GM23338 (cell line): ENCODE results near the gene VAV3. TPM values are rescaled to one million over a fixed set of nuclear protein-coding genes. Genes with fewer than 3 reads are reported as not detected.

Source experiments
- ATAC-seq: fragments of 200-7000 bp; cut with Tn5 transposase; 3 replicates; pipeline ENCODE4 v1.9.1; 2020
- DNase-seq: peaks from one replicate; pipeline ENCODE4 v3.0.0-alpha.2; 2015; ENCODE audit warnings: low spot score
- H2AFZ ChIP-seq: fragments of 200-600 bp; sonication (generic); 2 replicates; pipeline ENCODE4 v1.8.0; 2016; ENCODE audit warnings: antibody characterized with exemption, mild to moderate bottlenecking, moderate library complexity
- H3F3A ChIP-seq: fragments of 200-600 bp; sonication (generic); replicated peaks from 2 replicates; pipeline ENCODE4 v1.8.0; 2017; ENCODE audit warnings: antibody characterized with exemption, mixed run types, low read depth
- H3K27ac ChIP-seq: fragments of 200-600 bp; sonication (generic); 2 replicates; pipeline ENCODE4 v1.6.1; 2016; ENCODE audit warnings: low read depth
- H3K27me3 ChIP-seq: fragments of 200-600 bp; sonication (generic); 2 replicates; pipeline ENCODE4 v1.8.0; 2016; ENCODE audit warnings: mild to moderate bottlenecking, mixed run types, moderate library complexity; ENCODE audit not compliant: insufficient read depth
- H3K36me3 ChIP-seq: fragments of 200-600 bp; sonication (generic); 2 replicates; pipeline ENCODE4 v1.8.0; 2016; ENCODE audit warnings: mild to moderate bottlenecking; ENCODE audit not compliant: insufficient read depth
- H3K4me1 ChIP-seq: fragments of 200-600 bp; sonication (generic); 2 replicates; pipeline ENCODE4 v1.8.0; 2016; ENCODE audit warnings: mild to moderate bottlenecking, moderate library complexity; ENCODE audit not compliant: insufficient read depth
- H3K4me2 ChIP-seq: fragments of 200-600 bp; sonication (generic); 2 replicates; pipeline ENCODE4 v1.7.1; 2017; ENCODE audit warnings: mixed run types
- H3K4me3 ChIP-seq: fragments of 200-600 bp; sonication (generic); 2 replicates; pipeline ENCODE4 v1.6.1; 2016; ENCODE audit warnings: mixed run types
- H3K79me2 ChIP-seq: fragments of 200-600 bp; sonication (generic); replicated peaks from 2 replicates; pipeline ENCODE4 v1.8.0; 2017; ENCODE audit warnings: mild to moderate bottlenecking; ENCODE audit not compliant: insufficient read depth
- H3K9me2 ChIP-seq: fragments of 200-600 bp; sonication (generic); 2 replicates; pipeline ENCODE4 v1.8.0; 2017; ENCODE audit not compliant: insufficient read depth
- H4K20me1 ChIP-seq: fragments of 200-600 bp; sonication (generic); replicated peaks from 2 replicates; pipeline ENCODE4 v1.8.0; 2017; ENCODE audit warnings: mild to moderate bottlenecking; ENCODE audit not compliant: insufficient read depth
- H3K27ac Mint-ChIP-seq: 2 replicates; pipeline ENCODE4 v1.8.0; 2020; ENCODE audit warnings: inconsistent platforms, mild to moderate bottlenecking, moderate library complexity, mixed read lengths
- H3K27me3 Mint-ChIP-seq: 3 replicates; pipeline ENCODE4 v1.8.0; 2022; ENCODE audit warnings: low read depth, mild to moderate bottlenecking, moderate library complexity, mixed read lengths, inconsistent platforms; ENCODE audit not compliant: insufficient read depth, poor library complexity
- H3K36me3 Mint-ChIP-seq: 3 replicates; pipeline ENCODE4 v1.8.0; 2021; ENCODE audit warnings: low read depth, mild to moderate bottlenecking, inconsistent platforms, moderate library complexity, mixed read lengths
- H3K4me1 Mint-ChIP-seq: 3 replicates; pipeline ENCODE4 v1.8.0; 2020; ENCODE audit warnings: mild to moderate bottlenecking, inconsistent platforms, mixed read lengths
- H3K4me3 Mint-ChIP-seq: 3 replicates; pipeline ENCODE4 v1.8.0; 2021; ENCODE audit warnings: moderate library complexity, mild to moderate bottlenecking, inconsistent platforms, mixed read lengths
- H3K9me3 Mint-ChIP-seq: 3 replicates; pipeline ENCODE4 v1.8.0; 2020; ENCODE audit warnings: moderate library complexity, mild to moderate bottlenecking, inconsistent platforms, mixed read lengths
- CREB1 ChIP-seq: fragments of 250-450 bp; sonication (Bioruptor Pico); IDR thresholded peaks from 2 replicates; pipeline ENCODE4 v1.5.0; 2020; ENCODE audit warnings: low read depth, mild to moderate bottlenecking, moderate library complexity
- EZH2 ChIP-seq: fragments of 200-600 bp; sonication (generic); IDR thresholded peaks from one replicate; pipeline ENCODE4 v1.8.0; 2017; ENCODE audit warnings: antibody characterized with exemption, mild to moderate bottlenecking, low read depth; ENCODE audit not compliant: unreplicated experiment
- JUNB ChIP-seq: IDR thresholded peaks from one replicate; pipeline ENCODE4 v1.6.1; 2016; ENCODE audit warnings: antibody characterized with exemption; ENCODE audit not compliant: unreplicated experiment
- POLR2AphosphoS5 ChIP-seq: IDR thresholded peaks from 2 replicates; pipeline ENCODE4 v1.6.1; 2016; ENCODE audit warnings: antibody characterized with exemption, low read depth
- STAT1 ChIP-seq: IDR thresholded peaks from one replicate; pipeline ENCODE4 v1.6.1; 2016; ENCODE audit warnings: antibody characterized with exemption; ENCODE audit not compliant: unreplicated experiment
- ZNF331 ChIP-seq: fragments of 250-450 bp; sonication (Bioruptor Pico); IDR thresholded peaks from 2 replicates; pipeline ENCODE4 v1.5.0; 2020; ENCODE audit warnings: low read depth, mild to moderate bottlenecking, moderate library complexity
- ZNF462 ChIP-seq: fragments of 250-450 bp; sonication (Bioruptor Pico); IDR thresholded peaks from 2 replicates; pipeline ENCODE4 v1.5.0; 2020; ENCODE audit warnings: mild to moderate bottlenecking, moderate library complexity
- polyA plus RNA-seq: library from polyadenylated mRNA; unstranded; fragments of >200 nt; fragmentation: Nextera tagmentation; extraction: Ambion mirVana; gene quantifications from 2 replicates; pipeline ENCODE4 v1.2.1, GENCODE V29; 2016
- total RNA-seq: library from RNA; depleted of rRNA; stranded (reverse); fragments of >200 nt; shearing (Covaris generic); gene quantifications from 2 replicates; pipeline ENCODE4 v1.2.3, GENCODE V29; 2014

The VAV3 gene
- total and polyA plus RNA-seq, 2 experiments from 2014 or later = 3.0 to 11.3 TPM

- no peak for TF ChIP-seq CREB1 (CRISPR knock-in tag)
- no peak for TF ChIP-seq POLR2AphosphoS5
- no peak for TF ChIP-seq ZNF462
- no peak for TF ChIP-seq STAT1
These were observed 417.4 kb downstream of the VAV3 start (continued) for GRCh38 chr1:107547363-107548155.

GRCh38 chr1:107546576-107546975, 418.4 kb downstream of the VAV3 start:
- no peak for ATAC-seq

More at GRCh38 chr1:107546576-107546975, 418.4 kb downstream of the VAV3 start:
- Mint-ChIP-seq H3K27ac (no peak overlapping the region), H3K36me3 (no peaks in the 10 kb centered on the region; the same call in 2 of the 3 replicates), H3K4me1 (no peaks in the 10 kb centered on the region), H3K27me3 (no peaks in the 10 kb centered on the region), H3K4me3 (no peak overlapping the region), H3K9me3 (no peaks in the 10 kb centered on the region; the same call in 2 of the 3 replicates)
- H2AFZ ChIP-seq = no peak overlapping the region
- H3K79me2 ChIP-seq = no peaks in the 10 kb centered on the region
- no peak overlapping the region for H3K27ac ChIP-seq
- H4K20me1 ChIP-seq = no peaks in the 10 kb centered on the region
- no peak overlapping the region for H3K4me2 ChIP-seq
- H3K4me1 ChIP-seq = no peaks in the 10 kb centered on the region
- no peaks in the 10 kb centered on the region for H3K36me3 ChIP-seq
- H3K27me3 ChIP-seq = no peaks in the 10 kb centered on the region
- peaks cover 13% of the 10 kb centered on the region; the same call in 1 of the 2 replicates for H3K9me2 ChIP-seq
- H3F3A ChIP-seq = no peaks in the 10 kb centered on the region
- DNase-seq = no peak
- TF ChIP-seq CREB1 (CRISPR knock-in tag) (no peak), POLR2AphosphoS5 (no peak), JUNB (no peak), ZNF462 (no peak), ZNF331 (CRISPR knock-in tag) (no peak), EZH2 (no peak)
- H3K4me3 ChIP-seq = no peak overlapping the region
